HG03139 (cell line): ENCODE data around the gene ENTREP3.
"Not testable (repeated sequence)": the region's sequence is repeated elsewhere in the genome, so short reads cannot be mapped to it uniquely, and the experiment has no call there.

ENCODE experiments used
- ATAC-seq: cut with Tn5 transposase; IDR thresholded peaks from one replicate; pipeline ENCODE4 v1.9.1; 2021; ENCODE audit not compliant: unreplicated experiment

The ENTREP3 gene

GRCh38 chr1:155251566-155251965 is 3.7 kb downstream of the ENTREP3 start:
- ATAC-seq, result no peak

GRCh38 chr1:155250633-155251449 is 4.4 kb downstream of the ENTREP3 start:
- peak; percentile 76 for ATAC-seq

DNA sequence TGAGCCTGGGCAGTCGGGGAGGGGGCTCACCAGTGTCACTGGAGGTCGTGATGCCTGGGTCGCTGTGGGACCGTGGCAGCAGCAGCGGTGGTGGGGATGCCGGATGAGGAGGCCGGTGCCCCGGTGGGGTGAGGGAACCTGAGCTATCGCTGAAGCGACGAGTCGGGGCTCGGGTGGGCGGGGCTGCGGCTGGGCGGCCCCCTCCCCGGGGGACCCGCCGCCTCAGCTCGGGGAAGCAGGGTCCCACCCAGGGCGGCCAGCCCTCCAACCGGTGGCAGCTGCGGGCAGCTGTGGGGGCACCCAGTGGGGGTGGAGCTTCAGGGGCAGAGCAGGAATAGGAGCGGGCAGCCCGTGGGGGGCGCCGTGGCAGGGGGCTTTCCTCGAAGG is 5.0 kb downstream of the ENTREP3 start:
- ATAC-seq, result peak; percentile 8

DNA sequence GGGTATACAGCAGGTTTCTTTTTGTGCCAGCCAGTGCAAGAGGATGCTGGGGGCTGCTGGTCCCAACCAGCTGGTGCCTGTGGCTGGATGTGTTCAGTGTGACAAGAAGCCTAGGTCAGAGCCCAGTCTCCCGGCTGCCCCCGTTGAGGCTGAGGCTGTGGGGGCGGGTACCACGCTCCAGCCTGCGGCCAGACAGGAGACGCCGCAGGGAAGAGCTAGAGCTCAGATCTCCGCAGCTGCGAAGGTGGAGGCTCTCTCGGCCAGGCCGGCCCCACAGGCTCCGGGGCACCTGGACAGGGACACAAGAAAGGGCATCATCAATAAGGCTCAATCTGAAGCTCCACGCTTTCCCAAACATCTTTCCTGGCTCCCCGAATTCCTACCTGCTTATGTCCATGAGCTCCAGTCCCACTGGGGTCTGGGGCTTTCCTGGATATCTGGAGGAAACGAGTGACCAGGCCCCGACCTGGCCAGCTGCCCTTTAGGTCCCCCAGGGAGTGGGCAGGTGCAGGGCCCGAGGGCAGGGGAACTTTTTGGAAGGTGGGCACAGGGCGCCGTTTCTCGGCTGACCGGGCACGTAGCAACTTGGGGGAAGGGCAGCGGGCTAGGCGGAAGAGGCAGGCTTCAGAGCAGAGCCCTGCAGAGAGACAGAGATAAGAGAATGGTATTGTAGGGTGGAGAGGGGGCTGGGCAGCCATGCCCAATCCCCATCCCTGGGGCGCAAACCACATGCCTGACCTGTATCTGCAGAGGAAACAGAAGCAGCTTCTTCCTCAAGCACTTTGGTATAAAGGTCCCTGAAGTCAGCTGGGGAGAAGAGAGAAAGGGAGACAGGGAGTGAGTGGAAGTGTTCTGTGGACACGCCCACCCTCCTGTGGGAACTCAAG is 7.4 kb downstream of the ENTREP3 start:
- ATAC-seq, result no peak

GRCh38 chr1:155246796-155247195 is 8.5 kb downstream of the ENTREP3 start:
- ATAC-seq, result not testable (repeated sequence)

GRCh38 chr1:155245163-155245524 is 10.1 kb downstream of the ENTREP3 start:
- ATAC-seq, result no peak

- ATAC-seq, result peak; percentile 74
These were observed 10.7 kb downstream of the ENTREP3 start for GRCh38 chr1:155244368-155245162.

DNA sequence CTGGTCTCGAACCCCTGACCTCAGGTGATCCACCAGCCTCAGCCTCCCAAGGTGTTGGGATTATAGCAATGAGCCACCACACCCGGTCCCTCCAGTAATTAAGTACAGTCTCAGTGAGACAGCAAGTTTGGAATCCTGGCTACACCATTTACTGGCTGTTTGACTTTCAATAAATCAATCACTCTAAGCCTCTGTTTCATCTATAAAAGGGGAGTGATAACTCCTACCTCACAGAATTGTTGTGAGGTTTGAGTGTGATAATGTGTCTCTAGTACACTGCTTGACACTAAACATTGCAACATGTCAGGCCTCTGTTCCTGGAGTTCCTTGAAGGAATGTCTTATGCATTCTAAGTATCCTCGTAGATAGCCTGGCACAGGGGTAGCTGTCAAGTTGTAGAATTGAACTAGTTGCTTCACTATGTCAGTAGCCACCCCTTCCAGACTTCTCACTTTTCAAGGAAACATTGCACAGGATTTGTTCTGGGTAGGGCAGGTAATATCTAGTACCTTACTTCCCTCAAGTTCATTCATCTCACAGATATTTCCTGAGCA is 12.4 kb downstream of the ENTREP3 start:
- ATAC-seq, result no peak

DNA sequence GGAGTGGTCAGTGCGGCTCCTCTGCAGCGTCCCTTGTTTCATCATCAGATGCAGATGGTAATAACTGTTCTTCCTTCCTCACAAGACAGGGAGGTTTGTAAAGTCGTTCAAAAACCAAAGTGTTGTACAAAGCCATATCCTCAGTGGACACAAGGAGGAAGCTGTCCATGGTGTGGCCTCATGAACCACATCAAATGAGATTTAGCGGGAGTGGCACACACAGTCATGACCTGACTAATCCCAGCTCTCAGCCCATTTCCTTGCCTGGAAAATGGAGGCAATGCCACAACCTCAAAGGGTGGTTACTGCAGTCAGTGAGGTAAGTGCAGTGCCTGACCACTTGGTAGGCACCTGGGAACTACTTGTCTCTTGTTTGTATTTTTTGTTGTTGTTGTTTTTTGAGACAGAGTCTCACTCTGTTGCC is 13.4 kb downstream of the ENTREP3 start:
- ATAC-seq, result no peak

DNA sequence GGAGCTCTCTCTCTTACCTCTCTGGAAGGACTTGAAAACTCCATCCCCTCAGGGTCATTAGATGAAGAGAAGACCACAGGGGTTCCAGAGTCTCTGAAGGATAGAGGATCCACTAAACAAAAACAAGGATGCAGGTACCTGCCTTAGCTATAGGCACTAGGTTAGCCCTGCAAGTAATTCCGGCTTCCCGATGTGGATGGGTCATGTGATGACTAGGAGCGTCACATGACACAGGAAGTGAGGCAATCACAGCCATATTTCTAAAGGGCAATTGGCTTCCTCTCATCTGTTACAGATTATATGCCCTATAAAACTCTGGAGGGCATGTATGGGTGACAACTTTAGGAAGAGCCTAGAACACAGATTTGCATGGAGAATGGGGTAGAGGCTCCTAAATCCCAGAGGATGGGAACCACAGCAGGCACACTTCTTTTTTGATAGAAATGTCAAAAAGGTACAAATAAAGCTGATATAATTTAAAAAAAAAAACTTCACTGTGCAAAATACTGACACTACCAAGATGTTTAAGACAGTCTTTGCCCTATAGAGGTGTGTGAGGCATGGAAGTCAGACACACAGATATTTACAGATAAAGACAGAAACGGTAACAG is 14.1 kb downstream of the ENTREP3 start:
- ATAC-seq, result no peak

GRCh38 chr1:155236451-155236850 is 18.8 kb downstream of the ENTREP3 start:
- no peak for ATAC-seq

- ATAC-seq, result not testable (repeated sequence)
These were observed 19.9 kb downstream of the ENTREP3 start for GRCh38 chr1:155235375-155235774.

- ATAC-seq, result not testable (repeated sequence)
These were observed 21.8 kb downstream of the ENTREP3 start for GRCh38 chr1:155233502-155233901.

GRCh38 chr1:155232001-155232978 is 23.0 kb downstream of the ENTREP3 start:
- ATAC-seq, result not testable (repeated sequence)

DNA sequence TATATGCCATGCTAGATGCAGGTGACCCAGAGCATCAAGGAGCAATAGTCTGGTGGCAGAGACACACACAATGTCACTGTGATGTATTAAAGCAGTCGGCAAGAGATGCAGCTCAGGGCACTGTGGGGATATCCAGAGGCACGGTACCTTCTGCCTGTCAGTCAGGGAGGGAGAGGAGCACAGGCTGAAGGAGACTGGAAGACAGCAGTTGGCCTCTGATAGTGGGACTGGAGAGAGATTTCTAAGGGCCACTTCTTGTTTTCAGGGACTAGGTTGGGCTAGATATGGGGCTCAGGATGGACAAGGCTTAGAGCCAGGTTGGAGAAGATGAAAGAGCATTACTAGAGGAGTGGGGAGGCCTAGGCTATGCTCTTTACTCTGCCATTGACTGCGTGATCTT is 24.0 kb downstream of the ENTREP3 start:
- not testable (repeated sequence) for ATAC-seq

GRCh38 chr1:155228096-155228427 is 27.2 kb downstream of the ENTREP3 start:
- no peak for ATAC-seq

- ATAC-seq, result peak; percentile 86
These were observed 27.8 kb downstream of the ENTREP3 start for GRCh38 chr1:155227261-155228095.

GRCh38 chr1:155226910-155227260 is 28.4 kb downstream of the ENTREP3 start:
- ATAC-seq, result no peak
